HG03432 (cell line): ENCODE measurements around the gene SLC27A5.
"Not testable (repeated sequence)": the region's sequence is repeated elsewhere in the genome, so short reads cannot be mapped to it uniquely, and the experiment has no call there.

Source experiments
- ATAC-seq: cut with Tn5 transposase; IDR thresholded peaks from one replicate; pipeline ENCODE4 v1.9.1; 2021; ENCODE audit warnings: mild to moderate bottlenecking, moderate library complexity; ENCODE audit not compliant: unreplicated experiment

The SLC27A5 gene

GRCh38 chr19:58551123-58551497 is 39.3 kb upstream of the SLC27A5 start:
- ATAC-seq = no peak

DNA sequence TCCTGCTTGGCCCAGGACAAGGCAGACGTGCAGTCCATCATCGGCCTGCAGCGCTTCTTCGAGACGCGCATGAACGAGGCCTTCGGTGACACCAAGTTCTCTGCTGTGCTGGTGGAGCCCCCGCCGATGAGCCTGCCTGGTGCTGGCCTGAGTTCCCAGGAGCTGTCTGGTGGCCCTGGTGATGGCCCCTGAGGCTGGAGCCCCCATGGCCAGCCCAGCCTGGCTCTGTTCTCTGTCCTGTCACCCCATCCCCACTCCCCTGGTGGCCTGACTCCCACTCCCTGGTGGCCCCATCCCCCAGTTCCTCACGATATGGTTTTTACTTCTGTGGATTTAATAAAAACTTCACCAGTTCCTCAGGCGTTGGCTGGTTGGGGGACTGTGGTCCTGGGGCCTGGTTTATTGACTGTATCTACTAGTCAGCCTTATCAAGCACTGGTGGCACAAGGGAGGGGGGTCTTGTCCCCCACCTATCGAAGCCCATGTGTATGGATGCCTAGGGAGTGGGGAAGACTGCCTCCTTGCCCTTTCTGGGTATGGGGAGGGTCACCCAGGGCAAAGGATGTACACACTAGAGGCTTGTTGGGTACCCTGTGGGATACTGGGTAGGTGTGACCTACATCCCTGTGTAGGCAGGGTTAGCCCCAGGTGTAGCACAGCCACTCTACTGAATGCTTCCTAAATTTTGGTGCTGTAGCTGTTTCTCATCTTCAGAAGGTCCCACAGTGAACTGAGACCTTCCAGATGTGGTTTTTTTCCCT is 38.8 kb upstream of the SLC27A5 start:
- ATAC-seq = no peak

GRCh38 chr19:58549664-58550361 is 38.0 kb upstream of the SLC27A5 start:
- ATAC-seq = no peak

DNA sequence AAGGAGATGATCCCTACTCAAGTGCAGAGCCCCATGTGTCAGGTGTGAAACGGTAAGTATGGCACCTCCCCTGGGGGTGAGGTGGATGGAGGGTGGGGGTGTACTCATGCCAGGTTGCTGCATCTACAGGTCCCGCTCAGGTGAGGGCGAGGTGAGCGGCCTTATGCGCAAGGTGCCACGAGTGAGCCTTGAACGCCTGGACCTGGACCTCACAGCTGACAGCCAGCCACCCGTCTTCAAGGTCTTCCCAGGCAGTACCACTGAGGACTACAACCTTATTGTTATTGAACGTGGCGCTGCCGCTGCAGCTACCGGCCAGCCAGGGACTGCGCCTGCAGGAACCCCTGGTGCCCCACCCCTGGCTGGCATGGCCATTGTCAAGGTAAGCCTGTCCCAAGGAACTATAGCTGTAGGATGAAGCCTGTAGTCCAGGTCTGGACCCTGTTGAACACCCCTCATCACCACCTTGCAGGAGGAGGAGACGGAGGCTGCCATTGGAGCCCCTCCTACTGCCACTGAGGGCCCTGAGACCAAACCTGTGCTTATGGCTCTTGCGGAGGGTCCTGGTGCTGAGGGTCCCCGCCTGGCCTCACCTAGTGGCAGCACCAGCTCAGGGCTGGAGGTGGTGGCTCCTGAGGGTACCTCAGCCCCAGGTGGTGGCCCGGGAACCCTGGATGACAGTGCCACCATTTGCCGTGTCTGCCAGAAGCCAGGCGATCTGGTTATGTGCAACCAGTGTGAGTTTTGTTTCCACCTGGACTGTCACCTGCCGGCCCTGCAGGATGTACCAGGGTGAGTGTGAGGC is 37.3 kb upstream of the SLC27A5 start:
- ATAC-seq = no peak

DNA sequence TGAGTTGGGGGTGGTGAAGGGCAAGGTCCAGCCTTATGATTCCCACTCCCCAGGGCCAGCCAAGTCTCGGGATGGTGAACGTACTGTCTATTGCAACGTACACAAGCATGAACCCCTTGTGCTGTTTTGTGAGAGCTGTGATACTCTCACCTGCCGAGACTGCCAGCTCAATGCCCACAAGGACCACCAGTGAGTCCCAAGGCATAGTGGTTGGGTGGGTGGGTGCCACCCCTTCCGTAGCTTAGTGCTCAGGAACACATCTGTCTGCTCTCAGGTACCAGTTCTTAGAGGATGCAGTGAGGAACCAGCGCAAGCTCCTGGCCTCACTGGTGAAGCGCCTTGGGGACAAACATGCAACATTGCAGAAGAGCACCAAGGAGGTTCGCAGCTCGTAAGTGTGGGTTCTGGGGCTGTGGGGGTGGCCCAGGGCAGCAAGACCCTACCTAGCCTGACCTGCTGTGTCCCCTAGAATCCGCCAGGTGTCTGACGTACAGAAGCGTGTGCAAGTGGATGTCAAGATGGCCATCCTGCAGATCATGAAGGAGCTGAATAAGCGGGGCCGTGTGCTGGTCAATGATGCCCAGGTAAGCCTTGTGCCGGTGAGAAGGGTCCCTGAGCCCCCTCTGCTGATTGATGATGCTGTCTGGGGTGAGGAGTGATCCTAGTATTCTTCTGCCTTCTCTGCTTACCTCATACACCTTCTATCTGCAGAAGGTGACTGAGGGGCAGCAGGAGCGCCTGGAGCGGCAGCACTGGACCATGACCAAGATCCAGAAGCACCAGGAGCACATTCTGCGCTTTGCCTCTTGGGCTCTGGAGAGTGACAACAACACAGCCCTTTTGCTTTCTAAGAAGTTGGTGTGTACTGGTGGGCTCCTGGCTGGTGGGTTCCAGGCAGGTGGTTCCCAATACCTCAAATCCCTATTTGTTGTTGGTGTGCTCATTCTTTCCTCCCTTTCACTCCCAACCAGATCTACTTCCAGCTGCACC is 35.8 kb upstream of the SLC27A5 start:
- no peak for ATAC-seq

DNA sequence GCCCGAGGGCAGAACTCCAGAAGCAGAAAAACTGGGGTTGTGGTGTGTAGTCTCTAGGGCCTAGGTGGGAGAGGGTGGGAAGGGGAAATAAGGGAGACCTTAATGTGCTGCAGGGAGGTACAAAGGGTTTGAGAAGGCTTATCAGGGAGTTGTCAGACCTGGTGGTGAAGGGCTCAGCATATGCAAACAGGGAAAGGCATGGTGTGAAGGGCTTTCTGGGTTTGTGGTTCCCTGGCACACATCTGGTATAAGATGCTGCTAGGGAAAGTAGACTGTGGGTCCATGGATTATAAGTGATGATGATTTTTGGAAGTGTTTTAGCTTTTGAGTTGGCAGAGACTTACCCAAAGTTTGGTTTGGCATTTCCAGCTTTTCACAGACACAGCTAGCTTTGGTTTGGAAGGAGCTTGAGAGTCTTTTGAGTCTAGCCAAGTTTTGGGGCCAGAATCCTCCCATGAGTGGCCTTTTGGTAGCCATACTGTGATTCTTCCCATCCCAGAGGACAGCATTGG is 34.3 kb upstream of the SLC27A5 start:
- no peak for ATAC-seq

- ATAC-seq = no peak
Observed at GRCh38 chr19:58545286-58546018, 33.7 kb upstream of the SLC27A5 start.

- peak; percentile 59 for ATAC-seq
Observed at GRCh38 chr19:58544591-58545285, 32.9 kb upstream of the SLC27A5 start.

DNA sequence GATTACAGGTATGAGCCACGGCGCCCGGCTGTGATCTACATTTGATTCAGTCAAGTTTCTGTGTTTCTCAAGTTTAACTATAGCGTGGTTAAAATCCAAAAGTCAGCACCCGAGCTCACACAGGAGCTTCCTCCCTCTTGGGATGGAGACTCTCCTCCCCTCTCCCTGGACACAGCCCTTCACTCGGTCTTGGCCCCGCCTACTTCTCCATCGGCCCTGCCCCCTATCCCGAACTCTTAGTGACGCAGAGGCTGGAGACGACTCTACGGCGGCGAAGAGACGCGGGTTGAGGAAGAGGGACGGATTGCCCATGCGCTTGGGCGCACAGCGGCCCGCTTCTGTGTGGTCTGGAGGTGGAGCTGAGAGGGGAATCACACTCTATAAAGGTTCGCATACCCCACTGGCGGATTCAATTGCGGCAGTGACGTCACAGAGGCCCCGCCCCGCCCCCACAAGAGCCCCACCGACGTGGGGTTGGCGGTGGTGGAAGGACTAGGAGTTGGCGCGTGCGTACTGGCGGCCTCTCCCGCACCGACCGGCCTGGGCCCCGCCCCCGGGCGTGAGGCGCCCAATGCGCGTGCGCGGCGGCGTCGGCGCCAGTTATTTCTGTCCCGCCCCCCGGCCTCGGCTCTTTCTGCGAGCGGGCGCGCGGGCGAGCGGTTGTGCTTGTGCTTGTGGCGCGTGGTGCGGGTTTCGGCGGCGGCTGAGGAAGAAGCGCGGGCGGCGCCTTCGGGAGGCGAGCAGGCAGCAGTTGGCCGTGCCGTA is 32.2 kb upstream of the SLC27A5 start, which contains the start of gene TRIM28:
Gene TRIM28, plus strand, starts transcription at position 239 of the 765 bp plus-strand sequence. CDS start 694 bp downstream, outside the sequence.
- peak; percentile 82 for ATAC-seq

DNA sequence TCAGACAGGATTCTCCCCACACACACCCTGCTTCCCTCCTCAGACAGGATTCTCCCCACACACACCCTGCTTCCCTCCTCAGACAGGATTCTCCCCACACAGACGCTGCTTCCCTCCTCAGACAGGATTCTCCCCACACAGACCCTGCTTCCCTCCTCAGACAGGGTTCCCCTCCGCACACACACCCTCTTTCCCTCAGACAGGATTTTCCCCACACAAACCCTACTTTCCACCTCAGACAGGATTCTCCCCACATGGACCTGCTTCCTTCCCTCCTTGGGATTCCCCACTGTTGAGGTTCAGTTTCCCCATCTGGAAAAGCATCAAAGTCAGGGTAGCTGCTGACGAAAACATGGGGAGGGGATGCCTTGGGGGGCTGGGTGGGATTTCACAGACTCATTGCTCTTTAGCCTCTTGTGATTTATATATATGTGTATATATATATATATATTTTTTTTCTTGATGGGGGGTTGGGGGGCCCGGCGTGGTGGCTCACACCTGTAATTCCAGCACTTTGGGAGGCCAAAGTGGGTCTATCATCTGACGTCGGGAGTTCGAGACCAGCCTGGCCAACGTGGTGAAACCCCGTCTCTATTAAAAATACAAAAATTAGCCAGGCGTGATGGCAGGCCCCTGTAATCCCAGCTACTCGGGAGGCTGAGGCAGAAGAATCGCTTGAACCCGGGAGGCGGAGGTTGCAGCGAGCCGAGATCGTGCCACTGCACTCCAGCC is 31.0 kb upstream of the SLC27A5 start:
- not testable (repeated sequence) for ATAC-seq

- ATAC-seq = not testable (repeated sequence)
Observed at GRCh38 chr19:58539169-58539559, 27.4 kb upstream of the SLC27A5 start.

- ATAC-seq = no peak
Observed at GRCh38 chr19:58538257-58539168, 26.7 kb upstream of the SLC27A5 start.

DNA sequence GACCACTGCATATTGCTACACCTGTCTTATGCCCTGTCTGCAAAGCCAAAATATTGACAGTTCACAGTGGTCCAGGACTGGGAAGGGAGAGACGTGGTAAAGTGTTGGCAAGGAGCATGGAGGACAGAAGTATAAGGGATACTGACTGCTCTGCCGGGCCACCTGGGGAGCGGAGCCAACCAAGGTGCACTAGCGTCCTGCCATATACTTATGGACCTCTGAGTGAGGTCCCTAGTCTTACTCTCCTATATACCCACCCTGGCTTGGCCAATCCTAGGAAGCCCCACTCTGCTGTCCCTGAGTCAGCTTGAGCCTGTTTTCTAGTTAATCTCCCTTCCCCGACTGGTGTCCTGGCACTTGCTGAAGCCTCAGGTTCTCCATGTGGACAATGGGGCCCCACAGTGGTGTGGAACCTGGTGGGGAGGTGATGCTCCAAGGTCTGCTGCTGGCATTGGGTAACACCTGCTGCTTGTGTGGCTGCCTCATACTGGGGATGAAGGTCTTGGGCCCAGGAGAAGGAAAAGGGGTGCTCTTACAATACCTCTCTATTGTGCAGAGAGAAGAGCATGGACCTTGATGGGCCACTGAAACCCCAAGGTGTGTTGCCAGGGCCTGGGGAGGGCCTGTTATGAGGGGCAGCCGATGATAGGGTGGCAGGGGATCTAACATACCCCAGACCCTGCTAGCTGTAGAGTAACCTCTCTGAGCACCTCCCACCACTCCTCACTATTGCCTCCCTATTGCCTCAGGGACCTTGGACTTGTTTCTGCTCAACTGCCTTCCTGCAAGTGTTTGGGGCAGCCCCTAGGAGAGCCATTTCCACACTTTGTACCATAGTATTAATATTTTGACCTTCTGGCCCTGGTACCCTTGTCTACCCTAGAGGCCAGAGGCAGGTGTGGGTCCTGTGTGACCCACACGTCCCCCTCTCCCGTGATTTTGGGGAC is 25.3 kb upstream of the SLC27A5 start:
- no peak for ATAC-seq

- ATAC-seq = no peak
Observed at GRCh38 chr19:58535857-58536256, 24.1 kb upstream of the SLC27A5 start.
